ENCODE results near the gene PRR12.

The PRR12 gene

DNA sequence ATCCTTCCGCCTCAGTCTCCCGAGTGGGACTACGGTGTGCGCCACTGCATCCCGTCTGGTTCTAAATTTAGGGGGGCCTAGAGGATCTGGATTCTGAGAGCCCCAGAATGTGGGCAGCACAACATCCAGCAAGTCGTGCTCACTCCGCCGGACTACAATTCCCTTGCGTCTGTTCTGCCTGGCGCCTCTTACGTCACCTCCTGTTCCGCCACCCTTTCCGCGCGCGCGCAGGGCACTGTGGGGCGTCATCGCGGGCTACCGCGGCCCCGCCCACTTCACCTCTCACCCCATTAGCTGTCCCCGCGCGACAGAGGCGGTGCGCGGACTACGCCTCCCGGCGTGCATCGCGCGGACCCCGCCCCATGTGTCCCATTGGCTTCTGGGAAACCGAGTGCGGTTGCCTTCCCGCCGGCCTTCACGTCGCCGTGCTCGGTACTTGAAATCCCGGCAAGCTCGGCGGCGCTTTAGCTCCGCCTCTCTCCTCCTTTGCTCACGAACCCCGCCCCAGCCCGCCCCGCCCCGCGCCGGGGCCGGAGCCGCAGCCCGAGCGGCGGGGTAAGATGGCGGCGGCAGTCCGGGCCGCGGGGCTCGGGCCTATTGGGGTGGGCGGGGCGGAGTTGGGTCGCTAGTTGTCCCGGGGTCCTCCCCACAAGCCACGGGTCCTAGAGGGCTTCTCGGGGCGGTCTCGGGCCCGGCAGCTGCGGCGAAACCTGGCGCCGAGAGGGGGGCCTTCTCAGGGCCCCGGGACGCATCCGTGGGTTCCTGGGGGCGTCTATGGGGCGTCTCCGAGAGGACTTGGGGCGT, 50.9 kb downstream of the PRR12 start, which contains the start of gene SCAF1:
SCAF1 (plus strand) TSS at position 522 of the 804 bp plus-strand sequence. CDS start 2,818 bp downstream, outside the sequence.
- in situ Hi-C loops (cut with MboI; ENCODE audit: low sequenced_read_pairs), result no loop called here

DNA sequence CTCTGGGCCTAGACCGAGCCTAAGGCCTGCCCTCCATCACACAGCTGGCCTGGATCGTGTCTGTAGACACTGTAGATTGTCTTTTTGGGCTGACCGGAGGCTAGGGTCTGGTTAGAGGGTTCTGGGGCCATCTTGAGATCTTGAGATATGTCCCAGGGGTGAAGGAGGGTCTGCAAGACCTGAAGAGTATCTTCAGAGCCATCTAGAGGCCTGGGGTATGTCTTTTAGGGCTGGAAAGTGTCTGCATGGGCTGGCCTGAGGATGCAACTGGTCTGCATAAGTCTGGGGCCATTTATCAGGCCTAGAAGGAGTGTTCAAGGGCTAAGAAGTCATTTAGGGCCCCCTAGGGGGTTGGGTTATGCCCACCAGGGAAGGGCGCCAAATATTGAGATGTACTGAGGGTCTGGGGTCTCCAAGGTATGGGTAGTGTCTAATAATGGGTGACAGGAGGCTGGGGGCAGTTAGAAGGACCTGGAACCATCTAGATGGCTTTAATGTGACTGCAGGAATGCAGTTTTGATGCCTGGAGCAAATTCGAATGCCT, 51.6 kb downstream of the PRR12 start:
- in situ Hi-C loops (cut with MboI; ENCODE audit: low sequenced_read_pairs), result no loop called here

DNA sequence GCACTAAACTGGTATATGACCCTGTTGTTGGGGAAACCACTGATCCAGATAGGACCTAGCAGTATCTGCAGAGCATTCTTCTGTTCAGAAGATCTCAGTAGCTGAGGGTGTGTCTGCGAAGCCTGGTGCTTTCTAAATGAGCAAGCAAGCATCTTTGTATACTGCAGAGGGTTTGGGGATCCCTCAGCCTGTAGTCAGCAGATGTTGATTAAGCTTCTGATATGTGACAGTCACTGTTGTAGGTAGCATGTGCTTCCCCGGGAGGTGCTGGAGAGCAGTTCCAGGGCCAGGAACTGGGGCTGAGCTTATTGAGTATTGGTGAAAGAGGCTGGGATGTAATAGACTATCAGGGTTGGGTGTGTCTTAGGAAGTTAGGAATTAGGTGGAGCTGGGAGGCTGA, 52.5 kb downstream of the PRR12 start:
- in situ Hi-C loops (cut with MboI; ENCODE audit: low sequenced_read_pairs), result no loop called here

DNA sequence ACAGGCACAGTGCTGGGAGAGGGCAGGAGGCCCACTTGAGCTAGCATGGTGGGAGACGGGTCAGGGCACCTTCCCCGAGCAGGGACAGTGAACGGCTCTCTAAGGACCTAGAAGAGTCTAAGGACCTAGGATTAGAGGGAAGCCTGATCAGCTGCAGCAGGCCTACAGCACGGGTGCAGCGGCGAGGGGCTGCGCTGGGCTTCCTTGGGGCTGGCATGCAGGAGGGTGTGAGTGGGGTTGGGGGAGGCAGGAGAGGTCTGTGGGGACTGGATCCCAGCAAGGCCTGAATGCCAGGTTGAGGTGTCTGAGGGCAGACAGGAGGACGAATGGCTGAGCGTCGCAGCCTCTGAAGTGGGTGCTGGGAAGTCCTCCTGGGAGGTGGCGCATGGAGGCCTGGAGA, 54.6 kb downstream of the PRR12 start:
- in situ Hi-C loops (cut with MboI; ENCODE audit: low sequenced_read_pairs), result no loop called here

DNA sequence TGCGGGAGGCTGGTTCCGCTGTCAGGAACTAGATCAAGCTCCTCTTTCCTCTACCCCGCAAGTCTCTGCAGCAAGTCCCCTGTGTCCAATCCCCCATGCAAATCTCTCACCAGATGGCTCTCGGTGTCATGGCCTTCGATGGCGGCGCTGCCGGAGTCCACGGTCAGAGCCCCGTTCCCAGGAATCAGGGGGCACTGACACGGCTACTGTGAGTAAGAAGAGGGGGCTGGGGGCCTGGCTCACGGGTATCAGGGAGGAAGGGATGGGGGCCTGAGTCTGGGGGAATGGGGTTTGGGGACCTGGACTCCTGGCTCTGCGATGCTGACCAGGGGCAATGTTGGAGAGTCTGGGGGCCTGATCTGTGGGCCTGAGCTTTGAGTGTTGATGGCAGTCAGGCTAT, 55.0 kb downstream of the PRR12 start:
- in situ Hi-C loops (cut with MboI; ENCODE audit: low sequenced_read_pairs), result no loop called here

DNA sequence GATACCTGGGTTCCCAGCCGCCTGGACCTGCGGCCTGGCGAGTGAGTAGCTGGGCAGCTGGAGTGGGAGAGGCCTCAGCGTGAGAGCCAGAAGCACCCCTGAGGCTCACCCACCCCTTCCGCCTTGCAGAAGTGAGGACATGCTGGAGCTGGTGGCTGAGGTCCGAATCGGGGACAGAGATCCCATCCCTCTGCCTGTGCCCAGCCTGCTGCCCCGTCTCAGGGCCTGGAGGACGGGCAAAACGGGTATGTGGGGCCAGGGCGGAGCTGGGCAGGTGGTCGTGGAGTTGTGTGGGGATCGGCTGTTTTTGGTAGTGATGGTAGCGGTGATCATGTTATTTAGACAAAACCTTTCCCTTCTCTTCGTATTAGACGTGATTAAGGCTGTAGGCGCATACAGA, 55.6 kb downstream of the PRR12 start:
- in situ Hi-C loops (cut with MboI; ENCODE audit: low sequenced_read_pairs), result no loop called here

DNA sequence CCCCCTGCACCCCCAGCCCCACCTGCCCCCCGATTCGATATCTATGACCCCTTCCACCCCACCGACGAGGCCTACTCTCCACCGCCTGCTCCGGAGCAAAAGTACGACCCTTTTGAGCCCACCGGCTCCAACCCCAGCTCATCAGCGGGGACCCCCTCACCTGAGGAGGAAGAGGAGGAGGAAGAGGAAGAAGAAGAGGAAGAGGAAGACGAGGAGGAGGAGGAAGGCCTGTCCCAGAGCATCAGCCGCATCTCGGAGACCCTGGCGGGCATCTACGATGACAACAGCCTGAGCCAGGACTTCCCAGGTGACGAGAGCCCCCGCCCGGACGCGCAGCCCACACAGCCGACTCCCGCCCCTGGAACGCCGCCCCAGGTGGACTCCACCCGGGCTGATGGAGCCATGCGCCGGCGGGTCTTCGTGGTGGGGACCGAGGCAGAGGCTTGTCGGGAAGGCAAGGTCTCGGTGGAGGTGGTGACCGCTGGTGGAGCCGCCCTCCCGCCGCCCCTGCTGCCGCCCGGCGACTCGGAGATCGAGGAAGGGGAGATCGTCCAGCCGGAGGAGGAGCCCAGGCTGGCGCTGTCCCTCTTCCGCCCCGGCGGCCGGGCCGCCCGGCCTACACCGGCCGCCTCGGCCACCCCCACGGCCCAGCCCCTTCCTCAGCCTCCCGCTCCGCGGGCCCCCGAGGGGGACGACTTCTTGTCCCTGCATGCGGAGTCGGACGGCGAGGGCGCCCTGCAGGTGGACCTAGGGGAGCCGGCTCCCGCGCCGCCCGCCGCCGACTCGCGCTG, 60.2 kb downstream of the PRR12 start:
- in situ Hi-C loops (cut with MboI; ENCODE audit: low sequenced_read_pairs), result no loop called here

DNA sequence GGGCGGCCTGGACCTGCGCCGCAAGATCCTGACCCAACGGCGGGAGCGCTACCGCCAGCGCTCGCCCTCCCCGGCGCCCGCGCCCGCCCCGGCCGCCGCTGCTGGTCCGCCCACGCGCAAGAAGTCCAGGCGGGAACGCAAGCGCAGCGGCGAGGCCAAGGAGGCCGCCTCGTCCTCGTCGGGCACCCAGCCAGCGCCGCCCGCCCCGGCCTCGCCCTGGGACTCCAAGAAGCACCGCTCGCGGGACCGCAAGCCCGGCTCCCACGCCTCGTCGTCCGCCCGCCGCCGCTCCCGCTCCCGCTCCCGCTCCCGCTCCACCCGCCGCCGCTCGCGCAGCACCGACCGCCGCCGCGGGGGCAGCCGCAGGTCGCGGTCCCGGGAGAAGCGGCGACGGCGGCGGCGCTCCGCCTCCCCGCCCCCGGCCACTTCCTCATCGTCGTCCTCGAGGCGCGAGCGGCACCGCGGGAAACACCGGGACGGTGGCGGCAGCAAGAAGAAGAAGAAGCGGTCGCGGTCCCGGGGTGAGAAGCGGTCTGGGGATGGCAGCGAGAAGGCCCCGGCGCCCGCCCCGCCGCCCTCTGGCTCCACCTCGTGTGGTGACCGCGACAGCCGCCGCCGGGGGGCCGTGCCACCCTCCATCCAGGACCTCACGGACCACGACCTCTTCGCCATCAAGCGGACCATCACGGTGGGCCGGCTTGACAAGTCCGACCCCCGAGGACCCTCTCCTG, 61.0 kb downstream of the PRR12 start:
- in situ Hi-C loops (cut with MboI; ENCODE audit: low sequenced_read_pairs), result no loop called here

DNA sequence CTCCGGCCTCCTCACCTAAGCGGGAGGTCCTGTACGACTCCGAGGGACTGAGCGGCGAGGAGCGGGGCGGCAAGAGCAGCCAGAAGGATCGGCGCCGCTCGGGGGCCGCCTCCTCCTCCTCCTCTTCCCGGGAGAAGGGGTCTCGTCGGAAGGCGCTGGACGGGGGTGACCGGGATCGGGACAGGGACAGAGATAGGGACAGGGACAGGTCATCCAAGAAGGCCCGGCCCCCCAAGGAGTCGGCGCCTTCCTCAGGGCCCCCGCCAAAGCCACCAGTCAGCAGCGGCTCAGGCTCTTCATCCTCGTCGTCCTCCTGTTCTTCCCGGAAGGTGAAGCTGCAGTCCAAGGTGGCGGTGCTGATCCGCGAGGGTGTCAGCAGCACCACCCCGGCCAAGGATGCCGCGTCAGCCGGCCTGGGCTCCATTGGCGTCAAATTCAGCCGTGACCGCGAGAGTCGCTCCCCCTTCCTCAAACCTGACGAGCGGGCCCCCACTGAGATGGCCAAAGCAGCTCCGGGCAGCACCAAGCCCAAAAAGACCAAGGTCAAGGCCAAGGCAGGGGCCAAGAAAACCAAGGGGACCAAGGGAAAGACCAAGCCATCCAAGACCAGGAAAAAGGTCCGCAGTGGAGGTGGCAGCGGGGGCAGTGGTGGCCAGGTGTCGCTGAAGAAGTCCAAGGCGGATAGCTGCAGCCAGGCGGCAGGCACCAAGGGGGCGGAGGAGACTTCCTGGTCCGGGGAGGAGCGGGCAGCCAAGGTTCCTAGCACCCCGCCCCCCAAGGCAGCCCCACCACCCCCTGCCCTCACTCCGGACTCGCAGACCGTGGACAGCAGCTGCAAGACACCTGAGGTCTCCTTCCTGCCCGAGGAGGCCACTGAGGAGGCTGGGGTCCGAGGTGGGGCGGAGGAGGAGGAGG, 61.8 kb downstream of the PRR12 start:
- in situ Hi-C loops (cut with MboI; ENCODE audit: low sequenced_read_pairs), result no loop called here

DNA sequence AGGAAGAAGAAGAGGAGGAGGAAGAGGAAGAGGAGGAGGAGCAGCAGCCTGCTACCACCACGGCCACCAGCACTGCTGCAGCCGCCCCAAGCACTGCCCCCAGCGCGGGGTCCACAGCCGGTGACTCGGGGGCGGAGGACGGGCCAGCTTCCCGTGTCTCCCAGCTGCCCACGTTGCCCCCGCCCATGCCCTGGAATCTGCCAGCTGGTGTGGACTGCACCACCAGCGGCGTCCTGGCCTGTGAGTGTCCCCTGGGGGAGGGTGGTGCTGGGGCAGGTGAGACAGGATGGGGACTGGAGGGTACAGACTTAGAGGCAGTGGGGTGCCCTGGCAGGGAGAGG, 62.5 kb downstream of the PRR12 start:
- in situ Hi-C loops (cut with MboI; ENCODE audit: low sequenced_read_pairs), result no loop called here

DNA sequence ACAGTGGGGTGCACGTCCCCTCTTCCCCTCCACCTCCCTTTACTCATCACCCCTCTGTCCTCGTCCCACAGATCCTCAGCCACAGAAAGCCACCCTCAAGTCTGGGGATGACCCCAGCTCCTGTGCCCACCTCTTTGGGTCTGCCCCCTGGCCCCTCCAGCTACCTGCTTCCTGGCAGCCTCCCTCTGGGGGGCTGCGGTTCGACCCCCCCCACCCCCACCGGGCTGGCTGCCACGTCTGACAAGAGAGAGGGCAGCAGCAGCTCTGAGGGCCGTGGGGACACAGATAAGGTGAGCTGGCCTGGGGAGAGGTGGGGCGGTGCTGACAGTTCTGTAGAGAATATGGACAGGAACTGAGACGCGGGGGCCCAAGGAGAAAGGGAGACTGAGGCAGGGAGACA, 63.6 kb downstream of the PRR12 start:
- in situ Hi-C loops (cut with MboI; ENCODE audit: low sequenced_read_pairs), result no loop called here

DNA sequence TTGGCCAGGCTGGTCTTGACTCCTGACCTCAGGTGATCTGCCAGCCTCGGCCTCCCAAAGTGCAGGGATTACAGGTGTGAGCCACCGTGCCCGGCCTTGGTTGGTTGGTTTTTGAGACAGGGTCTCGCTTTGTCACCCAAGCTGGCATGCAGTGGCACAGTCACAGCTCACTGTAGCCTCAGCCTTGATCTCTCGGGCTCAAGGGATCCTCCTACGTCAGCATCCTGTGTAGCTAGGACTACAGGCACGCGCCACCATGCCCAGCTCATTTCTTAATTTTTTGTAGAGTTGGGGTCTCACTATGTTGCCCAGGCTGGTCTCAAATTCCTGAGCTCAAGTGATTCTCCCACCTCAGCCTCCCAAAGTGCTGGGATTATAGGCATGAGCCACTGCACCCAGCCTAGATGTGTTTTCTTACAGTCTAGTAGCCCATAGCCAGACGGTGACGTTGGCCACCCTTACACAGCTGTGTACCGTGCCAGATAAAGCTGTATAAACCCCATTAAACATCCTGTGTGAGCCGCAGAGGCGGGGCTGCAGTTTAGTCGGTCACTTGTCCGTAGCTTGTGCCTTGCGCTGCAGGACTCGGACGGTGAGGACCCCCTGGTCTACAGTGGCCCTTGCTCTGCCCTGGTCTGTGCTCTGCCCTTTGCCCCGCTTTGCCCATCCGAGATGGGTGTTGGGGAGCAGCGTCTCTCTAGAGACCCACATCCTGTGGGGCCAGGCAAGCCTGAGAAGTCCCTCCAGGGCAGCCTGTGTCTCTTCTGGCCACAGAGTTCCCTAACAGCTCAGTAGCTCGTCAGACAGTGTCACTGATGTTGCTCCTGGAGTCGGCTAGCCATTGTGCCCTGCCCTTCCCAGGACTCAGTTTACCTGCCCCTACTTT, 64.8 kb downstream of the PRR12 start:
- in situ Hi-C loops (cut with MboI; ENCODE audit: low sequenced_read_pairs), result no loop called here

DNA sequence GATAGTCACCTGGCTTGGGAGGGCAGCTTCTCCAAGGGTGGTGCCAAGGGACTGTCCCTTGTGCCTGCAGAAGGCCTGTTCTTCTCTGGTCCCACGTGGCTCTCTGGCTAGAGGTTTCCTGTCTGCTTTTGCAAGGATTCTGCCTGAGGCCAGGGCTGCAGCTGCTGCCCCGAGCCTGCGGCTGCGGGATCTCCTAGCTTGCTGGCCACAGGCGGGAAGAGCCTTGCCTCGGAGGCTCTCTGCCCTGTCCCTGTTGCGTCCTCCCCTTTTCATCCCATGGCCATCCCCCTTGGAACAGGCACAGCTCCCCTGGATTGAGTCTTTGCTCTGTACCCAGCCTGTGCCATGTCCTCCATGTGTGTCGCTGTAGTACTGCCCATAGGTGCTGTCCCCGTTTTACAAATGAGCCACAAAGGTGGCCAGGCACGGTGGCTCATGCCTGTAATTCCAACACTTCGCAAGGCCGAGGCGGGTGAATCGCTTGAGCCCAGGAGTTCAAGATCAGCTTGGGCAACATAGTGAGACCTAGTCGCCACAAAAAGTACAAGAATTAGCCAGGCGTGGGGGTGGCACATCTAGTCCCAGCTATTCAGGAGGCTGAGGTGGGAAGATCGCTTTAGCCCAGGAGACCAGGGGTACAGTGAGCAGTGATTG, 65.6 kb downstream of the PRR12 start:
- in situ Hi-C loops (cut with MboI; ENCODE audit: low sequenced_read_pairs), result no loop called here

DNA sequence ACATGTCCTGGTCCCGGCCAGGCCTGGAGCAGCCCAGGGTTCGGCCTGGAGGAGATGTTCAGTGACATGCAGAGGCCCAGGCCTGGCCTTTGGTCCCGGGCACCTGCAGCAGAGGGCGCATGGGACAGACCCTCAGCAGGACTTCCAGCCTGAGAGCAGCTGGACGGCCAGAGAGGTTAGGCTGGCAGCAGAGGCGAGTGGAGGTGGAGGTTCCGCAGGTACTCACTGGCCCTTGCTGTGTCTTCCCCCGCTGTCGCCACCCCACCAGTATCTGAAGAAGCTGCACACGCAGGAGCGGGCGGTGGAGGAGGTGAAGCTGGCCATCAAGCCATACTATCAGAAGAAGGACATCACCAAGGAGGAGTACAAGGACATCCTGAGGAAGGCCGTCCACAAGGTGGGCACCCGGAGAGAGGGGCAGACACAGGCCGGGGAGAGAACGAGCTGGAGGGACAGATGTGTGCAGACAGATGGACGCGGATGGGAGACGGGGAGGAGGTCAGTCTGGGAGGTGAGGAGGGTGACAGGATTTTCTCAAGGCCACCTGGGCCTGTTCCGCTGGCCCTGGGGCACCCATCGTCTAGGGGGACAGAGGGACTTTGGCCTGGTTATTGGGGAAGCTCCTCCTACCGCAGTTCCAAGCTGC, 66.6 kb downstream of the PRR12 start:
- in situ Hi-C loops (cut with MboI; ENCODE audit: low sequenced_read_pairs), result no loop called here

DNA sequence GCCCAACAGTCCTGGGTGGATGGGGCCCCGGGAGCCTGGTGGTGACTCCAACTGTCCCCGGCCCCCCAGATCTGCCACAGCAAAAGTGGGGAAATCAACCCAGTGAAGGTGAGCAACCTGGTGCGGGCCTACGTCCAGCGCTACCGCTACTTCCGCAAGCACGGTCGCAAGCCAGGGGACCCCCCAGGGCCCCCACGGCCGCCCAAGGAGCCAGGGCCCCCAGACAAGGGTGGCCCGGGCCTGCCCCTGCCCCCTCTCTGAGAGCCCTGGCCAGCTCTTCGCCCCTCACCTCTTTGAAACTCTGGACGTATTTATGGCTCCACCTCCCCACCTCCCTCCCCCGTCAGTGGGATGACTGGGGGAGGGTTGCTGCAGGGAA, 67.1 kb downstream of the PRR12 start:
- in situ Hi-C loops (cut with MboI; ENCODE audit: low sequenced_read_pairs), result no loop called here

DNA sequence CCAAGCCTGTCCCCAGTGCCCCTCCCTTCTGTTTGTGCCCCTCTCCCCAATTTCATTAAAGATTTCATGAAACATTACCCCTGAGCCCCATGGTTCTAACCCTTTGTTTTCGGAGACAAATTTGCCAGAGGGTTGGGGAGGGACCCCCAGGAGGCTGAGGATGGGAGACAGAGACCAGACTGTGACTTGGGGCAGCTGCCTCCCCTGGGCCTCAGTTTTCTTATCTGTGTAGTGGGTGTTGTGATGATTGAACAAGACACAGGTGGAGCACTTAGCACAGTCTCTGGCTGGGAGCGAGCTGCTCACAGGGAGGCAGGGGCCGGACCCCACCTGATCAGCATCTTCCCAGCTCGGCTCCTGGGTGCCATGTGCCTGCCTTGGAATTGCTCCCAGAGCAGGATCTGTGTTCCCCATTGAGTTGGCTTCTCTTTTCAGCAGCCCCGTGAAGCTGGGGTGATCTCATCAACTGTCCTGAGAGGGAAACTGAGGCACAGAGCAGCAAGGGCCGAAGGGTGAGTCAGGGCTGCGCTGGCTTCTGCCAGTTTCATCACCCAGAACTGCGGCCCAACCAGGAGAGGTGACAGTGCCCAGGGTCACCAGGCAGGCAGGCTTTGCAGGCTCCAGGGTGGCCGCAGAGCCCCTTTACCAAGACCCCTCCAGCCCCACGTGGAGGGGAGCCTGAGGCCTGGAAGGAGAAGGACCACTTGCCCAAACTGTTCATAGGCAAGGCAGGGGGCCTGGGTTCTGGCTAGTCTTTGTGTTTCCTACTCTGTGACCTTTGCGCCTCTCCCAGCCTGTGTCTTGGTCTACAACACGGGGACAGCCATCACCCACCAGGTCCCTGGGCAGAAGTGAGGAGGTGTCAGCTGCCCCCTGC, 67.8 kb downstream of the PRR12 start:
- in situ Hi-C loops (cut with MboI; ENCODE audit: low sequenced_read_pairs), result no loop called here

DNA sequence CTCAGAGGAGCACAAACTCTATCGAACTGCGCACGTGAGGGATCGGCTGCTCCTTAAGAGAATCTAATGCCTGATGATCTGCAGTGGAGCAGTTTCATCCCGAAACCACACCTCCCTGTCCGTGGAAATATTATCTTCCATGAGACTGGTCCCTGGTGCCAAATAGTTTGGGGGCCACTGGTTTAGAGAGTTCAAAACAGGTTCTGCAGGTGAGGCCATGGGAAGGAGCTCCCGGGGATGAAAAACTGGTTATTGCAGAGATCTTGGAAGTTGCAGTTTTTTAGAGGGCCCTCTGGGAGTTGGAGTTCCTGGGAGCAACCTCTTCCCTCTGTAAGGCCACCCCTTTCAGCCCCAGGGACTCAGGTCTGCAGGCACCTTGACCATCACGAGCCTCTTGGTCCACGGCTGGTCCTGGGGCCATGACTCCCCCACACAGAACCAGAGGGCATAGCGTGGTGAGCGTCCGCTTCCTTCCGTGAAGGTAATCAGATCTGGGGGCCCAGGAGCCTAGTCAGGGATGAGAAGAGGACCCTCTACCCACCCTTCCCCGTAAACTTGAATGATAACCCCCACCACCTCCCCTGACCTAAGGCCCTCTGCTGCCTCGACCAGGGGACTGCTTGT, 69.5 kb downstream of the PRR12 start:
- in situ Hi-C loops (cut with MboI; ENCODE audit: low sequenced_read_pairs), result no loop called here
